Measurements from ENCODE around the gene NBEAL2. TPM values are rescaled to one million over a fixed set of nuclear protein-coding genes. Genes with fewer than 3 reads are reported as not detected.
"Not testable (repeated sequence)": the region's sequence is repeated elsewhere in the genome, so short reads cannot be mapped to it uniquely, and the experiment has no call there.

Gene NBEAL2
- polyA plus RNA-seq, 4 donors, result 15.0 to 50.5 (median 38.0) TPM

DNA sequence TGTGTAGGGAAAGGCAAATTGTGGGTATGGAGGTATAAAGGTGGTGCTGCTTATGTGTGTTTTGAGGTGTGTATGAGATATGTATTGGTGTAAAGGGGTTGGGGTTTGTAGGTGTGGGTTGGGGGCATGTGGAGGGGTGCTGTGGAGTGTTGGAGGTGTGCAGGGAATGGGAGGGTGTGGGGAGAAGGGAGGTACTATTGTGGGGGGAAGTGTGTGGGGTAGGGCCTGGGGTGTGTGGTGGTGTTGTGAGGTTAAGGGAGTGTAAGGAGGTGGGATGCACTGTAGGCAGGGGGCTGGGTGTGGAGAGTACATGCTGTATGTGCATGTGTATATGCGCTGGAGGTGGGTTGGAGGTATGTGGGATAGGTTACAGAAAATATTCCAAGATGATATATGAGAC lies 18.6 kb upstream of the NBEAL2 start:
- no peak for DNase-seq (ENCODE audit: low read depth in 4 of 4, low spot score in 3 of 4)

DNA sequence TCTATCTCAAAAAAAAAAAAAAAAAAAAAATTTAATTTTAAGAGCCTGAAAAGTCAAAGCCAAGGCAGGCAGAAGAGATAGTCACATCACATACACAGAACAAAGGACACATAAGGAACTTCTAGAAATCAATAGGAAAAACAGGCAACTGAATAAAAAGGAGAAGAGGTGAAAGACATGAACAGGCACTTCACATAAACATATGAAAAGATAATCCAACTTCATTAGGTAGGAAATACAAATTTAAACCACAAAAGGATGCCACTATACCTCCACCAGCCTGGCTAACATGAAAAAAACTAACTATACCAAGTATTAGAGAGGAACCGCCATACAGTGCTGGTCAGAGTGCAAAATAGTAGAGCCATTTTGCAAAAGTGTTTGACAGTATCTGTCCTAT lies 17.0 kb upstream of the NBEAL2 start:
- no peak for DNase-seq (ENCODE audit: low read depth in 4 of 4, low spot score in 3 of 4)

DNA sequence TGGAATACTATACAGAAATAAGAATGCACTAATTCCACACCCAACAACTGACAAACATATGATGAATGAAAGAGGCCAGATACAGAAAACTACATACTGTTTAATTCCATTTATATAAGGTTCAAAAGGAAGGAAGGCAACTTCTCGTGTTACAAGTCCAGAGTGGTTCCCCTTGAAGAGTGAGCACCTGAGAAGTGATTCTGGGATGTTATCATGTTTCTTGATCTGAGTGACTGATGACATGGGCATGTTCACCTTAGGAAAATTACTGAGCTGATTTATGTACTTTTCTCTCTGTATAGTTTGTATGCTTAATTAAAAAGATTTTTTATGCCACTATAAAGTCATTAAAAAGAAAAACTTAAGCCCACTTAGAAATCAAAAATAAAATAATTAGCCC lies 16.5 kb upstream of the NBEAL2 start:
- DNase-seq (ENCODE audit: low read depth in 4 of 4, low spot score in 3 of 4), result no peak

DNA sequence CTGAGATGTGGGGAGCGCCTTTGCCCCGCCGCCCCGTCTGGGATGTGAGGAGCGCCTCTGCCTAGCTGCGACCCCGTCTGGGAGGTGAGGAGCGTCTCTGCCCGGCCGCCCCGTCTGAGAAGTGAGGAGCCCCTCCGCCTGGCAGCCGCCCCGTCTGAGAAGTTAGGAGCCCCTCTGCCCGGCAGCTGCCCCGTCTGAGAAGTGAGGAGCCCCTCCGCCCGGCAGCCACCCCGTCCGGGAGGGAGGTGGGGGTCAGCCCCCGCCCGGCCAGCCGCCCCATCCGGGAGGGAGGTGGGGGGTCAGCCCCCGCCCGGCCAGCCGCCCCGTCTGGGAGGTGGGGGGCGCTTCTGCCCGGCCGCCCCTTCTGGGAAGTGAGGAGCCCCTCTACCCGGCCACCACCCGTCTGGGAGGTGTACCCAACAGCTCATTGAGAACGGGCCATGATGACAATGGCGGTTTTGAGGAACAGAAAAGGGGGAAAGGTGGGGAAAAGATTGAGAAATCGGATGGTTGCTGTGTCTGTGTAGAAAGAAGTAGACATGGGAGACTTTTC lies 15.4 kb upstream of the NBEAL2 start:
- not testable (repeated sequence) for DNase-seq (ENCODE audit: low read depth in 4 of 4, low spot score in 3 of 4)

DNA sequence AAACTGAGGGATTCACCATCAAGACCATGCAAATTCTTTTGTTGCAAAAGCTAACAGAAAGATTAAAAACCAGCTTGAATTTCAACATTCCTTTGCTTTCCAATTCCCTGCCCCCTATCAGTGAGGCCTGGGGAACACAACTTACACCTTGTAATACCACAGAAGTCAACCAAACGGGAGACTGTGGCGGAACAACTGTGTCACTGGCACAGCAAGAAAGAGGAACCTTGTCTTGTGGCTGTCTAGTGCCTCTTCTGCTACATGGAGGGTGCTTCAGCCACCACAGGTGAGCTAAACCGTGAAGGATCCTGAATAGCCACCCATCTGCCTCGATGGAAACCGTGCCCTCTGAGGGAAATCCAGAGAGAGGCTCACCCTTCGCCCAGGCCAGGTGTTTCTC lies 14.3 kb upstream of the NBEAL2 start:
- no peak for DNase-seq (ENCODE audit: low read depth in 4 of 4, low spot score in 3 of 4)

DNA sequence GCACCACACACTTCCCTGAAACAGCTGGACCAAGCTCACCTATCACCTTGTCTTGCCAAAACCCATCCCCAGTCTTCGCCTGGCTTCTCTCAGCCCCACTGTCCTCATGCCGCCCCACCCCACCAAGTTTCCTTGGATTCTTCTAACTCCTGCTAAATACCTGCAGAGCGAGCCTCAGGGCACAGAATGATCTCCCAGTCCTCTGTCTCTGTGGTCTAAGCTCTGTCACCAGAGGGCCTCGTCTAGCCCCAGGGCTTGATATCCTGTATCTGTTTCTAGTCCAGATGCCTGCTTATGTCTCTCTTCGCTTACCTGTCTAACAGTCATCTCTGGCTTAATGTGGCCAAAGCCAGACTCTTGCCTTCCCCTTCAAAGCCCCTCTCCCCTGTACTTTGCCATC lies 12.7 kb upstream of the NBEAL2 start:
- no peak for DNase-seq (ENCODE audit: low read depth in 4 of 4, low spot score in 3 of 4)

DNA sequence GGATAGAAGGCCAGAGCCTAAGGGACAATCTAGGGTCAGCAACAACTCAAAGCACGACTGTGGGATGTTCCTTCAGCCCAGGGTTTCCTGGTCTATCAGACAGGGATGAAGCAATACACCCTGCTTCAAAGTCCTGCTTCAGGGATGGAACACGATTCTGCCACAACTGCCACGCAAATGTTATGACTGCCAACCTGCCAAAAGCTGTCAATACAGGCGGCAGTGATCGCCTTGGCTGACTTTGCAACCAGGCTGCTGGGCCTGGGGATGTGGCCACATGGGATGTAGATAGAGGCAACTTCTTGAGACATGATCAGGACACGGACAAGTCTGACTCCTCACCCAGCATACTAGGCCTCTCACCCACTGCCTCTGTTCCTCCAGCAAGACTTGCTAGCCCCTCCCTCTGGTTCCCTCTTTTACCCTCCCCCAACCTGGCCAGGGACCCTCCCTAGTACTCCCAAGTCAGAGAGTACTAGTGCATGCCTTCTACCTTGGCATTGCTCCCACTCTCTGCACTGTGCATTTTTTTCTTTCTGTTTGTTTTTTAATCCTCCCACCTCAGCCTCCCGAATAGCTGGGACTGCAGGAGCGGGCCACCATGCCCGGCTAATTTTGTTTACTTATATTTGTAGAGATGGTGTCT lies 10.6 kb upstream of the NBEAL2 start:
- no peak for DNase-seq (ENCODE audit: low read depth in 4 of 4, low spot score in 3 of 4)

DNA sequence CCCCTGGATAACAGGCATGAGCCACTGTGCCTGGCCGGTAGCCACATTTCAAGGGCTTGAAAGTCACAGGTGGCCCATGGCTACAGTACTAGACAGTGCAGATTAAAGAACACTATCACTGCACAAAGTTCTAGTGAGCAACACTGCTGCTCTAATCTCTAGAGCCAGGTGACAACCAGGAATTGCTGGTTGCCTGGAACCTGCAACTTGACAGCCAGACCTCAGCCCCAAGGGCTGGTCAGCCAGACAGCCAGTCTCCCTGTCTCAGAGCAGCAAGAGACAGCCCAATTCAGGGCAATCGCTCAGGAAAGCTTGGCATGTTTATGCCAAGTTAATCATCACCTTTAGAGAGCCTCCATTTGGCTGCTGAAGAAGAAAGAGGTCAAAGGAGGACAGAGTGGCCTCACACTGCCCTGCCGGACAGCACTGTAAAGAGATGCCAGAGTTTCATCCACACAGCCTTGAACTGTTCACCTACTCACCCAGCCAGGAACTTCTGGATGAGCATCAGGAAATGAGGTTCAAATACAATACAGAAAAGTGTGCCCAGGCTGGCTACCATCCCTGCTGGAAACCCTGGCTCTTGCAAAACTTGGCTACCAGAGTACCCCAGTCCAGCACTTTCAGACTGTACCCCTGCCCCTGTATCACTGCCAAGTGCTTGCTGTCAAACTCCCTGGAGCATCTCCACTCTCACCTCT lies 8.9 kb upstream of the NBEAL2 start:
- no peak for DNase-seq (ENCODE audit: low read depth in 4 of 4, low spot score in 3 of 4)

DNA sequence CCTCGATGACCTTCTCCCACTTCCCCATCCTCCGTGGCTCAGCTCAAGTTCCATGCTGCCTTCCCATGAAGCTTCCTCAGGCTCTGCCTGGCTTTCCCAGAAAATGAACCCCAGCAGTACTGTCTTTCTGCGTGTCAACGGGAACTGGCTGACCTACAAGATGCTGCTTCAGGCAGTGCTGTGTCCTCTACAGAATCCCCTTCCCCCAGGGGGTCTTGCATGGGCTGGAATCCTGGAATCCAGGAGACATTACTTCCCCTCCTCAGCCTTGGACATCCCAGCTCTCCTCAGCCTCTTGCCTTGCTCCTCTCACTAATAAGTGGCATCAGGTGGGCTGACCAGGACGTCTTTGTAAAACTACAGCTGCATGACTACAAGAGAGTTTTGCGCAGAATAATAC lies 8.3 kb upstream of the NBEAL2 start:
- no peak for DNase-seq (ENCODE audit: low read depth in 4 of 4, low spot score in 3 of 4)

DNA sequence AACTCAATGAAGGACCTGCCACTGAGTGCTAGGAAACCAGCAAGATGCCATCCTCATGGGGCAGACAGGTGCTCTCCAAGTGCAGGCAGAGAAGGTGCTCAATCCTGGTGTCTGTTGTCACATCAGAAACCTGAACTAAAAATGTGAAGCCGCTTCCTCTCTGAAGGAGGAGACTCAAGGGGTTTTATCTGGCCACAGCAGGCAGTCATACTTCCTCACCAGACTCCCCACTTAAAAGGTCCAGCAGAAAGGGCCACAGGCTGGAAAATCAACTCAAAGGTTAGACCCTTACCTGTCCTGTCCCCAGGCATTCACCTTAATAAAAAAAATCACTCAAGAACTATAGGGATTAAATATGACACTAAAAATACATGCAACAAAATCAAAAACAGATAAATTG lies 7.7 kb upstream of the NBEAL2 start:
- DNase-seq (ENCODE audit: low read depth in 4 of 4, low spot score in 3 of 4), result no peak

DNA sequence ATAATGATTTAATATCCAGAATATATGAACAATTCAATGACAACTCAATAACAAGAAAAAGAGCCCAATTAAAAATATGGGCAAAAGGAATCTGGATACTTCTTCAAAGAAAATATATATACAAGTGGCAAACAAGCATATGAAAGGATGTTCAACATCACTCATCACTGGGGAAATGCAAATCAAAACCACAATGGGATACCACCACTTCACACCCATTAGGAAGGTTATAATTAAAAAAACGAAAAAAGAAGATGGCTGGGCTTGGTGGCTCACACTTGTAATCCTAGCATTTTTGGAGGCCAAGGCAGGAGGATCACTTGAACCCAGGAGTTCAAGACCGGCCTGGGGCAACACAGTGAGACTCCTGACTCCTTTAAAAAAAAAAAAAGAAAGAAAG lies 7.1 kb upstream of the NBEAL2 start:
- no peak for DNase-seq (ENCODE audit: low read depth in 4 of 4, low spot score in 3 of 4)

DNA sequence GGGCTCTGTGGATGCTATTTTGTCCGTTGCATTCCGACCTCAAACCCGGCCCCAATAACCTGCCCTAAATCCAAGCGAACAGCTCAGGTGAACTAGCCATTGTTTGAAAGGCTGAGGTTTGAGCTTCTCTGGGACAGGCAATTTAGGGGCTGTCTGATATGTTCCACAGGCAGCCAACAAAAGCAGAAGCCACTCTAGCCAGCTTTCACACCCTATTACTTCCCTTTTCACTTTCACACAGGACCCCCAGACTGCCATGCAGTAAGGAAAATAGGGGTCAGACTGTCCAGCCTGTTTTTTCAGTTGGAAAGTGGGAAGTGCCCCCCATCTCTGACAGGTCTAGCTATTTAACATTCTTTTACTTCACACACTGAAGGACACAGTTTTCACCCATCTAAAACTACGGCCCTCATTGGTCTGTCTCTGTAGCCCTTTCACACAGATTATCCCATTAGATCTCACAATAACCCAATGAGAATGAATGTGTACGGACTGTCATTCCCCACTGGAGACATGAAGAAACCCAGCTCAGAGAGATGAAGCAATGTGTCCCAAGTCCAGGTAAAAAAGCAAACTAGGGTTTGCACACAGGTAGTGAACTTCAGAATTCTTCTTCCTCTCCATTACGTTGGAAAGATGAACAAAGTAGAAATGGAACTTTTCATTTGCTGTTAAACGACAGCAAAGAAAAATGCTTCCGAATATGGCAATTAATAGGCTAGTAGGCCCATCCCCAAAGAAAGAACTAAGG lies 4.9 kb upstream of the NBEAL2 start:
- no peak for DNase-seq (ENCODE audit: low read depth in 4 of 4, low spot score in 3 of 4)

DNA sequence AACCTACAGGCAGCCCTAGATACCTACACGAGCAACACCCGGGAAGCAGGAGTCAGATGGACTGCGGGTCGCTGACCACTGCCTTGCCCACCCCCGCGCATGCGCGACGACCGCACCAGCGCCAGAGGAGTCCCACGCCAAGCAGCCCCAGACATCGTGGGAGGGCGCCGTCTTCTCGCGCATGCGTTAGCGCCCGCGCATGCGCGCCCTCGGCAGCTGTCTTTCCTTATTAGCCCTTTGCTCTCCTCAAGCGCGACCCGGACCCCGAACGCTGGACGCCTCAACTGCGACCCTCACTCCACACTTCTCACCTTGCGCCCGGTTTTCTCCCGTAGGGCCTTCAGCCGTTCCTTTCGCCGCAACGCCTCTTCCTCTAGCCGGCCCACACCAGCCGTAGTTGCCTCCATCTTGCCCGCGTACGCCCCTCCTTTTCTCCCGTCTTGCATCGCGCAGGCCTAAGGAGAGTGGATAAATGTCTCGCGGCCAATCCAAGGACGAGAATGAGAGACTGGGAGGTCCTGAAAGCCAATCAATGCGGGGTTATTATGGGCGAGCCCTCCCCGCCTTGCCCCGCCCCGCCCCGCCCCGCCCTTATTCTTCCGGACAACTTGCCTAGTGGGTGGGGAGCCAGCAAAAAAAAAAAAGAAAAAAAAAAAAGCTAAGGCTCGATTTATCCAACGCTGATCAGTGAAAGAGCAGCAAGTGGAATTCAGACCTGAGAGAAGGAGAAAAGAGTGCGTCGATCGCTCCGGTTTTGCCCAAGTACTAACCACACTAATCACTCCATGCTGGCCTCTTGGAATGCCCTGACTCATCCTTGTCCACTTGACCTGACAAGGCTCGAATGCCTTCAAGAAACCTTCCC lies 2.9 kb upstream of the NBEAL2 start, which contains the start of gene CCDC12:
Gene CCDC12, minus strand, starts transcription at position 420 of the 865 bp plus-strand sequence. Its CDS starts 13 bp downstream, at position 407.
- peak; percentile 93 to 97 (median 96) for DNase-seq (ENCODE audit: low read depth in 4 of 4, low spot score in 3 of 4)

DNA sequence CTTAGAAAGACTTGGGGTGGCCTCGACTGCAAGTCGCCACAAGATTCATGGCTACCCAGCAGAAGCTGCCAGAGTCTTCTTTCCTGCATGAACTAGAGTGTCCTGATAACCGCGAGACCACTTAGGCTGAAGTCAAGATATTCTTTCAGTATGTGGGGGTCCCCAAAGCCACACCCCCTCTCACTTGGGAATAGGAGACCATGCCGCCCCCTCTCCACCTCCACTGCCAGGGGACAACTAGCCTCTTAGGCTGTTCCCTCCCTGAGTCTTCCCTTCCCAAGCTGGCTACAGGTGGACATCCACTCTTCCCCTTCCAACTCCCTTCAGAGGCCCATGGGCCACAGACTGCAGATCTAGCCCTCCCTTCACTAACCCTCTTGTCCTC lies 1.7 kb upstream of the NBEAL2 start:
- DNase-seq (ENCODE audit: low read depth in 4 of 4, low spot score in 3 of 4), result no peak

DNA sequence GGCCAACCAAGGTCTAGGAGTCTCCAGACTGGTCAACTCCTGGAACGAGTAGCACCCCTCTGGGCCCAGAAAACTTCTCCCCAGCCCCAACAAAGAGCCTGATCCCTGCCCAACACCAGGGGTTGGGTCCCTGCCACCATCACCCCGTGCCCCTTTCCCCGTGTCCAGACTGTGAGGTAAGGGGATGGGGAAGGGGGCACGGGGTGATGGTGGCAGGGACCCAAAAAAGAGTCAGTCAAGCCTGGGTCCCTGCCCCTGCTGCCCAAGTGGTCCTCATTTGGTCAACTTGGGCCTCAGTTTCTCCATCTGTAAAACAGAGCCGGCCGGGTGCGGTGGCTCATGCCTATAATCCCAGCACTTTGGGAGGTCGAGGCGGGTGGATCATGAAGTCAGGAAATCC lies 1.1 kb upstream of the NBEAL2 start:
- no peak for DNase-seq (ENCODE audit: low read depth in 4 of 4, low spot score in 3 of 4)

DNA sequence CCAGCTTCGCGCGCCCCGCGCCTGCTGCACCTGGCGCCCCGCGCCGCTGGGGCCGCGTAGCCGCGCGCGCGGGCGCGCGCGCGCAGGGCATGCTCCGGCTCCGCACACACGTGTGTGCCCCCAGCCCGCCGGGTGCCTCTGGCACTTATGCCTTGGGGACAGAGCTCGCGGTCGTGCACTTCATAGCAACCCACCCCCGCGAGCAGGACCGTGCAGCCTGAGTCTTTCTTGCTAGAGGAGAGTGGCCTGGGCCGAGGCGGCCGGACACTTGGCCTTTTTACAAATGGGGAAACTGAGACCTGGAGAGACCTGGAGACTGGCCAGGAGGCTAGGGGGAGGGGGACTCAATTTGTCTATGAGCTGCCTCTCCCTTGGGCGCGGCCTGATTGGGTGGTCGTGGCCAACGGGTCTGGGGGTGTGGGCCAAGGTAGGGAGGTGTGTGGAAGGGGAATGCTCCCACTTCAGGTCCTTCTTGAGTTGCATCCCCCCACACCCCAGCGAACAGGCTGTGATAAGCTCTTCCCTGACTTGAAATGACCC lies 562 bp downstream of the NBEAL2 start:
- no peak for DNase-seq (ENCODE audit: low read depth in 4 of 4, low spot score in 3 of 4)

DNA sequence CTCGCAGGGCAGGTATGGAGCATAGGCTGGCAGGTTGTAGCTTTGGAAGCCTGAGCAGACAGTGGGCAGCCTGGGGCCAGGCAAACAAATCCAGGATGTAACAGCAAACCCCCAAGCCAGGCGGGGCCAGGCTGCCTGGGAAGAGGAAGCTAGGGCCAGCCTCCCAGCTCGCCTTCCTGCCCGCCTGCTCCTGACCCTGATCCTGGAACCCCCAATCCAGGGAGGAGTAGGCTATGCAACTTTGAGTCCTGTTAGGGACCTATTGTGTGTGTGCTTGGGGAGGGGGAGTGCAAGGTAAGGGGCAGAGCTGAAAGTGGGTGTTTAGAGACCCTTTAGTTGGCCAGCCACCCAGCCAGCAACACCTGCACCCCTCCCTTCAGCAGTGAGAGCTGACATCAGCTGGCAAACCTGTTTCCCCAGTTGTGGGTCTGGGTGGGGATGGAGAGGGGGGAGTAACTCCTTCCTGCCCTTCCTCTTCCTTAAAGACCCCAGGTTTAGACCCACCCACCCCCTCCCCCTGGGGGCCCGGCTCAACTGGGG lies 2.5 kb downstream of the NBEAL2 start:
- peak in 1 of 4 donors; percentile 47 for DNase-seq (ENCODE audit: low read depth in 4 of 4, low spot score in 3 of 4)

DNA sequence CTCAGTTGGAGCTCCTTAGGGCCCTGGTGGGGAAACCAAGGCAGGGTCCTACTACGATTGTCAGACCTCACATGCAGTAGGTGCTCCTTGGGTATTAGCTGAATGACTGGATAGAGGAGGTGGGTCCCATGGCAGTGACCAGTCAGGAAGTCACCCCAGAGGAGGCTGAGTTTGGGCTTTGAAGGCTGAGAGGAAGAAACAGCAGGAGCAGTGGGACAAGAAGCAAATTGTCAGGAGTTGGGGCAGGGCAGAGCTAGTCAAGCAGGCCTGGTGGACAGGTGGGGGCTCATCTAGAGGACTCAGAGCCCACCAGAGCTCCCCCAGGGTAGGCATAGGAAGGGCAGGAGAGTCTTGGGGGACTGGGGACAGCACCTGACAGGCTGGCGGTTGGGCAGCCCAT lies 3.1 kb downstream of the NBEAL2 start:
- no peak for DNase-seq (ENCODE audit: low read depth in 4 of 4, low spot score in 3 of 4)

DNA sequence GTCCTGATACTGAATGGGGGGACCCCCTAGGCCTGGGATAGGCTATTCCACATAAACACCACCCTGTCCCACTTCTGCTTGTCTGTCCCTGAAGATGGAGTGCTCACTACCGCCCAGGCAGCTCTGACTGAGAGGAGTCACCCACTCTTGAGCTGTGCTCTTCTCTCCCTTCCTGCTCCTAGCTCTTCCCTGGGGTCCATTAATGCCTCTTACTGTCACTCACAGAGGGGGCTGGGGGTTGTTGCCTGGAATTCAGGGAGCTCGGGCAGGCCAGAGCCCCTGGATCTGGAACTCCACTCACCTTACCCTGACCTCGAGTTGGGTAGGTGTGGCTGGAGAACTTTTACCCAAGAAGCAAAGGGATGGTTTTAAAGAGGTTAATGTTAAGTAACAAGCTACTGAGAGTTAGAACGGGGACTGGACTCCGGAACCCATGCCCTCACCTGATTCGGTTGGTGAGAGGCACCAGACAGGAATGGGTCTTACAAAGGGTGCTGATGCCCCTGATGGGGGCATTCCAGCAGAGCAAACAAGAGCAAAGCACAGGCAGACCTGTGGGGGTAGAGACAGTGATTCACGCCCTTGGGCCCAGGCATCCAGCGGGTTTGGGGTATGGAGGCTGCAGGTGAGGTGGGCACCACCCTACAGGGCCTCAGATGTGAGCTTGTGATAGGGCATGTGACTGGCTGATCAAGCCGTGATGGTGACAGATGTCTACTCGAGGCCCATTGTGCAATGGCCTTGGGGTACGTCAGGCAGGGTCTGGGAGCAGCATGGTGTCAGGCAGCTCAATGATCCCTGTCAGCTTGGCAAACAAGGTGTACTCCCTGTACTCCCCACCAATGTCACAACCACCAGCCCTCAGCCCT lies 5.4 kb downstream of the NBEAL2 start:
- no peak for DNase-seq (ENCODE audit: low read depth in 4 of 4, low spot score in 3 of 4)
